Suprapubic skin (tissue), 3 donors: ENCODE data around the gene LLGL2.

ENCODE experiments used
- CTCF ChIP-seq, 2 donors: fragments of 200-600 bp in 1 of 2; fragments of 450-650 bp in 1 of 2; sonication (generic) in 1 of 2; IDR thresholded peaks; one replicate each; pipeline ENCODE4 v1.5.1; 2016 to 2019; ENCODE audit warnings: antibody characterized with exemption in 2 of 2, mild to moderate bottlenecking in 1 of 2, moderate library complexity in 1 of 2
- POLR2AphosphoS5 ChIP-seq, 3 donors: sonication (generic); formaldehyde crosslinking; IDR thresholded peaks; one replicate each; pipeline ENCODE4 v1.6.1; 2017; ENCODE audit warnings: antibody characterized with exemption in 3 of 3

DNA sequence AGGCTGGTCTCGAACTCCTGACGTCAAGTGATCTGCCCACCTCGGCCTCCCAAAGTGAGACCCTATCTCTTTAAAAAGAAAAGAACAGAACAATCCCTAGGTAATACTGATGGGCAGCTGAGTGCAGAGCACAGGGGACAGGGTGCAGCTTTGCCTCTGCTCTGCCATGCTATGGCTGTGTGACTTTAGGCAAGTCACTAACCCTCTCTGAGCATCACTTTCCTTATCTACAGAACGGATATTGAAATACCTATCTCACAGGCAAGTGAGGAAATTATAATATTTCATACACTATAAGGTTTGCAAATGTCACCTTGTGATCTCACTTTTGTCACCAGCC, 14.3 kb upstream of the LLGL2 start:
- no peak for TF ChIP-seq CTCF (IDR thresholded peaks at IDR 0.05)
- no peak for TF ChIP-seq POLR2AphosphoS5 (IDR thresholded peaks at IDR 0.05)
